WERI-Rb-1 (cell line): Measurements from ENCODE around the gene GPR176.

Experiments
- DNase-seq: peaks from one replicate; pipeline ENCODE4 v3.0.0-alpha.2; 2020
- H3K27ac ChIP-seq: fragments of 250-450 bp; sonication (Bioruptor Pico); 2 replicates; pipeline ENCODE4 v1.5.1; 2020; ENCODE audit warnings: mild to moderate bottlenecking, moderate library complexity
- H3K27me3 ChIP-seq: fragments of 250-450 bp; sonication (Bioruptor Pico); 2 replicates; pipeline ENCODE4 v1.5.1; 2021; ENCODE audit warnings: mild to moderate bottlenecking, low read depth, moderate library complexity; ENCODE audit not compliant: insufficient read depth, severe bottlenecking
- H3K36me3 ChIP-seq: fragments of 250-450 bp; sonication (Bioruptor Pico); 2 replicates; pipeline ENCODE4 v1.5.1; 2020; ENCODE audit warnings: mild to moderate bottlenecking, moderate library complexity
- H3K4me3 ChIP-seq: 2 replicates; pipeline ENCODE4 v1.5.1; 2011; ENCODE audit warnings: low read depth, mild to moderate bottlenecking, control low read depth, low read length
- H3K9me3 ChIP-seq: fragments of 250-450 bp; sonication (Bioruptor Pico); 2 replicates; pipeline ENCODE4 v1.5.1; 2021; ENCODE audit warnings: mild to moderate bottlenecking, moderate library complexity; ENCODE audit not compliant: severe bottlenecking
- TF ChIP-seq, protein P1 (sequence below): IDR thresholded peaks from 2 replicates; pipeline ENCODE4 v1.5.1; 2011; ENCODE audit warnings: low read depth, mild to moderate bottlenecking, control low read depth, inconsistent platforms, low read length

The GPR176 gene

GRCh38 chr15:39756806-39757522 is 163.1 kb downstream of the GPR176 start:
- no peaks in the 10 kb centered on the region for H3K36me3 ChIP-seq
- no peak for DNase-seq
- TF ChIP-seq, protein P1, sequence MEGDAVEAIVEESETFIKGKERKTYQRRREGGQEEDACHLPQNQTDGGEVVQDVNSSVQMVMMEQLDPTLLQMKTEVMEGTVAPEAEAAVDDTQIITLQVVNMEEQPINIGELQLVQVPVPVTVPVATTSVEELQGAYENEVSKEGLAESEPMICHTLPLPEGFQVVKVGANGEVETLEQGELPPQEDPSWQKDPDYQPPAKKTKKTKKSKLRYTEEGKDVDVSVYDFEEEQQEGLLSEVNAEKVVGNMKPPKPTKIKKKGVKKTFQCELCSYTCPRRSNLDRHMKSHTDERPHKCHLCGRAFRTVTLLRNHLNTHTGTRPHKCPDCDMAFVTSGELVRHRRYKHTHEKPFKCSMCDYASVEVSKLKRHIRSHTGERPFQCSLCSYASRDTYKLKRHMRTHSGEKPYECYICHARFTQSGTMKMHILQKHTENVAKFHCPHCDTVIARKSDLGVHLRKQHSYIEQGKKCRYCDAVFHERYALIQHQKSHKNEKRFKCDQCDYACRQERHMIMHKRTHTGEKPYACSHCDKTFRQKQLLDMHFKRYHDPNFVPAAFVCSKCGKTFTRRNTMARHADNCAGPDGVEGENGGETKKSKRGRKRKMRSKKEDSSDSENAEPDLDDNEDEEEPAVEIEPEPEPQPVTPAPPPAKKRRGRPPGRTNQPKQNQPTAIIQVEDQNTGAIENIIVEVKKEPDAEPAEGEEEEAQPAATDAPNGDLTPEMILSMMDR, result 0 out of 2 replicates have a peak, but pooled peaks have one; percentile 18

GRCh38 chr15:39752991-39753390 is 167.1 kb downstream of the GPR176 start:
- no peak overlapping the region for H3K27ac ChIP-seq
- TF ChIP-seq, protein P1, result no peak
- no peaks in the 10 kb centered on the region for H3K36me3 ChIP-seq

More at GRCh38 chr15:39756806-39757522, 163.1 kb downstream of the GPR176 start:
- no peak overlapping the region for H3K27ac ChIP-seq
- no peak overlapping the region for H3K4me3 ChIP-seq
- no peaks in the 10 kb centered on the region for H3K9me3 ChIP-seq
- peaks cover 4% of the 10 kb centered on the region for H3K27me3 ChIP-seq

DNA sequence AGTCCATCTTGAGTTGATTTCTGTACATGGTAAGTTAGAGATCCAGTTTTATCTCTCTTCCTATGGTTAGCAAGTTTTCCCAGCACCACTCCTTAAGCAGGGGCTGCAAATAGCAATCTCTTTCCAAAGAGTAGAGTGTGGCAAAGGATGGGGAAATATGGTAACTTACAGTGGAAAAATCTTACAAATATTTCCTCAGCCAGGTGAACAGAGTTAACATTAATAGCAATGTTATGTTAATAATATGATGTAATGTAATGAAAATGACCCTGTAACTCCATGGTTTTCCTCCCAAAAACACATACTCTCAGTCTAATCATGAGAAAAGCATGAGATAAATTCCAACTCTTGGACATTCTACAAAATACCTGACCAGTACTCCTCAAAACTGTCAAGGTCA is 167.8 kb downstream of the GPR176 start:
- H3K27me3 ChIP-seq, result peaks cover 8% of the 10 kb centered on the region
- TF ChIP-seq, protein P1, result no peak
- no peaks in the 10 kb centered on the region for H3K9me3 ChIP-seq
- H3K36me3 ChIP-seq, result no peaks in the 10 kb centered on the region
- no peak overlapping the region for H3K4me3 ChIP-seq
- H3K27ac ChIP-seq, result no peak overlapping the region
- DNase-seq, result no peak

More at GRCh38 chr15:39752991-39753390, 167.1 kb downstream of the GPR176 start:
- no peak overlapping the region for H3K4me3 ChIP-seq
- no peaks in the 10 kb centered on the region for H3K9me3 ChIP-seq
- no peak for DNase-seq
- peaks cover 8% of the 10 kb centered on the region for H3K27me3 ChIP-seq
